ENCODE results near the gene CADPS.

The CADPS gene

GRCh38 chr3:62403765-62404164 is 471.5 kb downstream of the CADPS start:
- TF ChIP-seq CTCF (IDR thresholded peaks at IDR 0.05; ENCODE audit: low read depth, low read length): no peak
- H3K9me3 ChIP-seq: no peaks in the 10 kb centered on the region
- no peaks in the 10 kb centered on the region for H3K4me1 ChIP-seq
- no peak for DNase-seq
- H3K36me3 ChIP-seq: no peaks in the 10 kb centered on the region
- H3K27me3 ChIP-seq: no peaks in the 10 kb centered on the region
- no peak overlapping the region for H3K4me3 ChIP-seq (ENCODE audit: low read depth, low read length)

GRCh38 chr3:62392626-62393292 is 482.5 kb downstream of the CADPS start:
- no peaks in the 10 kb centered on the region for H3K9me3 ChIP-seq
- no peak overlapping the region for H3K4me3 ChIP-seq (ENCODE audit: low read depth, low read length)
- no peak for DNase-seq
- no peaks in the 10 kb centered on the region; the same call in 1 of the 2 replicates for H3K4me1 ChIP-seq
- H3K36me3 ChIP-seq: no peaks in the 10 kb centered on the region
- no peak for TF ChIP-seq CTCF (IDR thresholded peaks at IDR 0.05; ENCODE audit: low read depth, low read length)
- H3K27me3 ChIP-seq: peaks cover 27% of the 10 kb centered on the region

- TF ChIP-seq CTCF (IDR thresholded peaks at IDR 0.05; ENCODE audit: low read depth, low read length): no peak
- H3K4me1 ChIP-seq: no peaks in the 10 kb centered on the region
- H3K36me3 ChIP-seq: no peaks in the 10 kb centered on the region
- DNase-seq: no peak
- no peaks in the 10 kb centered on the region for H3K9me3 ChIP-seq
- peaks cover 44% of the 10 kb centered on the region for H3K27me3 ChIP-seq
- no peak overlapping the region for H3K4me3 ChIP-seq (ENCODE audit: low read depth, low read length)
Measured at GRCh38 chr3:62387251-62387650, 488.0 kb downstream of the CADPS start.

- H3K27me3 ChIP-seq: peaks cover 69% of the 10 kb centered on the region
- H3K9me3 ChIP-seq: no peaks in the 10 kb centered on the region
- H3K4me3 ChIP-seq (ENCODE audit: low read depth, low read length): no peak overlapping the region
Measured at GRCh38 chr3:62379321-62379798, 495.9 kb downstream of the CADPS start.

GRCh38 chr3:62378921-62379320 is 496.3 kb downstream of the CADPS start:
- H3K4me1 ChIP-seq: no peaks in the 10 kb centered on the region
- H3K4me3 ChIP-seq (ENCODE audit: low read depth, low read length): peak overlapping the region; percentile 7; the same call in 1 of the 2 replicates
- H3K27me3 ChIP-seq: peaks cover 74% of the 10 kb centered on the region
- H3K9me3 ChIP-seq: no peaks in the 10 kb centered on the region
- H3K36me3 ChIP-seq: no peaks in the 10 kb centered on the region
- TF ChIP-seq CTCF (IDR thresholded peaks at IDR 0.05; ENCODE audit: low read depth, low read length): no peak
- no peak for DNase-seq

More at GRCh38 chr3:62379321-62379798, 495.9 kb downstream of the CADPS start:
- Histone ChIP-seq H3K36me3 (no peaks in the 10 kb centered on the region), H3K4me1 (no peaks in the 10 kb centered on the region)
- TF ChIP-seq CTCF (IDR thresholded peaks at IDR 0.05; ENCODE audit: low read depth, low read length): no peak
- DNase-seq: no peak

- DNase-seq: peak; percentile 28
- Histone ChIP-seq H3K4me3 (ENCODE audit: low read depth, low read length) (peak overlapping the region; percentile 7; the same call in 1 of the 2 replicates), H3K9me3 (no peaks in the 10 kb centered on the region), H3K36me3 (no peaks in the 10 kb centered on the region), H3K4me1 (no peaks in the 10 kb centered on the region), H3K27me3 (peaks cover 79% of the 10 kb centered on the region)
- TF ChIP-seq CTCF (IDR thresholded peaks at IDR 0.05; ENCODE audit: low read depth, low read length): no peak
Measured at GRCh38 chr3:62378311-62378789, 496.9 kb downstream of the CADPS start.

All from BE2C (cell line).